GM12878 (cell line): ENCODE measurements around the gene TLL2. TPM values are rescaled to one million over a fixed set of nuclear protein-coding genes. Genes with fewer than 3 reads are reported as not detected.

Experiments
- ATAC-seq: fragments of 200-7000 bp; cut with Tn5 transposase; 3 replicates; pipeline ENCODE4 v1.9.1; 2020; ENCODE audit warnings: mild to moderate bottlenecking, moderate library complexity
- BruUV-seq: library from RNA; stranded (reverse); fragments of 400-500 nt; replicated peaks from 2 replicates; lab custom pipeline; 2021; lab: Mats Ljungman, UMichigan
- CTCF ChIA-PET: fragments of 300-600 bp; sonication (Branson Sonifier 250); formaldehyde crosslinking; extraction: SDS; loops from one replicate; lab custom pipeline; 2021; ENCODE audit warnings: inconsistent platforms; lab: Yijun Ruan, JAX
- POLR2A ChIA-PET: fragments of 350-600 bp; formaldehyde crosslinking; extraction: SDS; loops from one replicate; lab custom pipeline; 2021; ENCODE audit warnings: inconsistent platforms; lab: Charles Lee
- RAD21 ChIA-PET: fragments of 300-600 bp; sonication (Branson Sonifier 250); formaldehyde crosslinking; loops from one replicate; lab custom pipeline; 2023; ENCODE audit warnings: antibody characterized with exemption; ENCODE audit not compliant: unreplicated experiment; lab: Charles Lee
- SMC1A ChIA-PET: fragments of 300-600 bp; sonication (Branson Sonifier 250); formaldehyde crosslinking; loops from one replicate; lab custom pipeline; 2023; ENCODE audit not compliant: unreplicated experiment, uncharacterized antibody; lab: Charles Lee
- DNase-seq: peaks from one replicate; pipeline ENCODE4 v3.0.0-alpha.2; 2011; ENCODE audit warnings: low read depth, low spot score
- FAIRE-seq: peaks from 3 replicates; lab custom pipeline; 2011; peaks lifted over from hg19 to GRCh38; lab: Jason Lieb, UNC
- H2AFZ ChIP-seq: 2 replicates; pipeline ENCODE4 v1.6.0; 2011; ENCODE audit warnings: low read depth, low read length, control low read depth; ENCODE audit not compliant: control insufficient read depth
- H3K27ac ChIP-seq: 2 replicates; pipeline ENCODE4 v1.5.1; 2011; ENCODE audit warnings: control low read depth; ENCODE audit not compliant: control insufficient read depth, insufficient read depth
- H3K27me3 ChIP-seq, 2 experiments: replicated peaks in 1 of 2; 2 replicates each; pipeline versions ENCODE4 v1.6.0 to v1.6.1; 2011; ENCODE audit warnings: low read length in 1 of 2; ENCODE audit not compliant: control insufficient read depth in 2 of 2, insufficient read depth in 2 of 2
- H3K36me3 ChIP-seq, 2 experiments: 2 replicates each; pipeline ENCODE4 v1.5.1; 2011; ENCODE audit warnings: low read length in 1 of 2; ENCODE audit not compliant: control insufficient read depth in 2 of 2, insufficient read depth in 2 of 2
- H3K4me1 ChIP-seq: 2 replicates; pipeline ENCODE4 v1.6.1; 2011; ENCODE audit warnings: mild to moderate bottlenecking, low read length, moderate library complexity, mixed read lengths; ENCODE audit not compliant: control insufficient read depth, insufficient read depth
- H3K4me2 ChIP-seq: 2 replicates; pipeline ENCODE4 v1.6.0; 2011; ENCODE audit warnings: control low read depth; ENCODE audit not compliant: control insufficient read depth, insufficient read depth
- H3K4me3 ChIP-seq: fragments of 200-600 bp; sonication (generic); 2 replicates; pipeline ENCODE4 v1.5.1; 2016
- H3K79me2 ChIP-seq: 2 replicates; pipeline ENCODE4 v1.6.0; 2011; ENCODE audit warnings: low read length; ENCODE audit not compliant: control insufficient read depth, insufficient read depth
- H3K9ac ChIP-seq: 2 replicates; pipeline ENCODE4 v1.8.0; 2011; ENCODE audit warnings: low read length, control low read depth, mixed read lengths; ENCODE audit not compliant: control insufficient read depth, insufficient read depth
- H3K9me3 ChIP-seq: replicated peaks from 3 replicates; pipeline ENCODE4 v1.5.1; 2011; ENCODE audit warnings: mild to moderate bottlenecking, low read length; ENCODE audit not compliant: control insufficient read depth, insufficient read depth
- H4K20me1 ChIP-seq: 2 replicates; pipeline ENCODE4 v1.6.0; 2011; ENCODE audit not compliant: control insufficient read depth, insufficient read depth
- ATF3 ChIP-seq: IDR thresholded peaks from 2 replicates; pipeline ENCODE4 v1.6.1; 2011; ENCODE audit warnings: low read depth, mild to moderate bottlenecking, low read length, moderate library complexity, borderline replicate concordance; ENCODE audit errors: extremely low read depth
- E2F4 ChIP-seq: IDR thresholded peaks from 2 replicates; pipeline ENCODE4 v1.6.1; 2012; ENCODE audit warnings: low read depth, low read length, improper control_type of control experiment
- FOXM1 ChIP-seq: IDR thresholded peaks from 2 replicates; pipeline ENCODE4 v1.6.1; 2012; ENCODE audit warnings: low read depth, mild to moderate bottlenecking, inconsistent platforms, low read length, moderate library complexity
- IRF4 ChIP-seq: IDR thresholded peaks from 2 replicates; pipeline ENCODE4 v1.6.1; 2011; ENCODE audit warnings: low read depth, low read length
- PKNOX1 ChIP-seq: fragments of 450-650 bp; IDR thresholded peaks from 2 replicates; pipeline ENCODE4 v1.6.1; 2016; ENCODE audit warnings: mild to moderate bottlenecking
- POLR2AphosphoS5 ChIP-seq: IDR thresholded peaks from 2 replicates; pipeline ENCODE4 v1.6.1; 2011; ENCODE audit warnings: mild to moderate bottlenecking, low read length, inconsistent platforms
- RAD21 ChIP-seq: IDR thresholded peaks from 2 replicates; pipeline ENCODE4 v1.6.1; 2011; ENCODE audit warnings: mild to moderate bottlenecking, low read depth, low read length, moderate library complexity; ENCODE audit not compliant: insufficient read depth
- RCOR1 ChIP-seq: conservative IDR thresholded peaks from 2 replicates; pipeline ENCODE4 v1.6.1; 2012; ENCODE audit warnings: low read depth, low read length, improper control_type of control experiment
- RELA ChIP-seq: fragments of 450-650 bp; IDR thresholded peaks from 2 replicates; pipeline ENCODE4 v1.8.0; 2014; ENCODE audit warnings: borderline replicate concordance; ENCODE audit not compliant: partially characterized antibody
- WGBS: methylation state at CpG from one replicate; pipeline ENCODE4 v1.1.6; 2016; ENCODE audit warnings: low lambda C conversion rate; ENCODE audit not compliant: insufficient replicate concordance, insufficient coverage; ENCODE audit errors: missing lambda C conversion rate; 5-methylcytosine and 5-hydroxymethylcytosine counted together
- in situ Hi-C: fragments of 300-500 bp; cut with MboI; formaldehyde crosslinking; loops from 9 replicates; pipeline ENCODE4 v1.14.3; 2018; ENCODE audit warnings: mixed read lengths
- intact Hi-C: fragments of 100-400 bp; cut with micrococcal nuclease; formaldehyde crosslinking; loops from one replicate; pipeline ENCODE4 v1.14.2; 2022; ENCODE audit not compliant: unreplicated experiment
- polyA plus RNA-seq, 11 experiments: library from polyadenylated mRNA; depleted of rRNA in 4 of 11; unstranded in 6 of 11; stranded (reverse) in 5 of 11; fragments of >200 nt; fragmentation: Nextera tagmentation in 4 of 11; fragmentation: Illumina TruSeq in 1 of 11; extraction: Ambion mirVana in 4 of 11; extraction: Trizol in 1 of 11; gene quantifications; 1 replicate in 1 of 11; 2 replicates in 10 of 11; pipeline versions ENCODE4 v1.2.1 to v1.2.3, GENCODE V29; 2011 to 2016; ENCODE audit warnings: inconsistent platforms in 2 of 11, missing spikeins in 2 of 11, low read depth in 1 of 11
- total RNA-seq, 4 experiments: library from RNA; depleted of rRNA in 3 of 4; stranded (reverse); fragments of >200 nt in 3 of 4; fragmentation: Illumina TruSeq in 1 of 4; extraction: Trizol in 1 of 4; gene quantifications; 2 replicates each; pipeline versions ENCODE4 v1.2.1 to v1.2.3, GENCODE V29; 2013 to 2021
- TF ChIP-seq, protein P1 (sequence below): fragments of 450-650 bp; IDR thresholded peaks from 2 replicates; pipeline ENCODE4 v1.6.1; 2017; ENCODE audit warnings: mild to moderate bottlenecking, low read depth, inconsistent platforms; ENCODE audit not compliant: poor library complexity, severe bottlenecking

Gene TLL2
- total and polyA plus RNA-seq, 10 of the 15 experiments (the other 5 are each of a cell fraction or from before 2014, with no cell fraction given), result 0.02 to 2.1 (median 0.52) TPM

- intact Hi-C loops, result no loop called here
- ChIA-PET RAD21 (interaction anchor here (1.2 to 2.4 kb wide), 4 partner anchors 136 to 651 kb away, joined by 3 to 14 read pairs (median 4); partner anchors contain the start of gene TLL2), POLR2A (no interaction called here), SMC1A (interaction anchor here (0.6 to 2.6 kb wide), 11 partner anchors 9 to 536 kb away, joined by 3 to 14 read pairs (median 4); no protein-coding TSS in a partner anchor)
- FAIRE-seq (no peak), ATAC-seq (no peak; the same call in 2 of the 3 replicates)
- no peak overlapping the region for H3K9ac ChIP-seq
- H4K20me1 ChIP-seq, result no peaks in the 10 kb centered on the region
- no peaks in the 10 kb centered on the region for H3K9me3 ChIP-seq
- no peaks in the 10 kb centered on the region for H3K79me2 ChIP-seq
- BruUV-seq, result no TSS peak
- H3K4me3 ChIP-seq, result no peak overlapping the region
- H2AFZ ChIP-seq, result peak overlapping the region; percentile 91; the same call in 1 of the 2 replicates
- no peak overlapping the region for H3K27ac ChIP-seq
- no peaks in the 10 kb centered on the region; a peak in 1 of 4 replicates for H3K27me3 ChIP-seq
- no peak for TF ChIP-seq RCOR1
- no peak for TF ChIP-seq RELA
- no peak for TF ChIP-seq E2F4
- no peak for TF ChIP-seq FOXM1
- TF ChIP-seq PKNOX1, result no peak
- no peak for TF ChIP-seq ATF3
- no peak for TF ChIP-seq POLR2AphosphoS5
- TF ChIP-seq IRF4, result no peak
- no peak for TF ChIP-seq RAD21
- TF ChIP-seq, protein P1, sequence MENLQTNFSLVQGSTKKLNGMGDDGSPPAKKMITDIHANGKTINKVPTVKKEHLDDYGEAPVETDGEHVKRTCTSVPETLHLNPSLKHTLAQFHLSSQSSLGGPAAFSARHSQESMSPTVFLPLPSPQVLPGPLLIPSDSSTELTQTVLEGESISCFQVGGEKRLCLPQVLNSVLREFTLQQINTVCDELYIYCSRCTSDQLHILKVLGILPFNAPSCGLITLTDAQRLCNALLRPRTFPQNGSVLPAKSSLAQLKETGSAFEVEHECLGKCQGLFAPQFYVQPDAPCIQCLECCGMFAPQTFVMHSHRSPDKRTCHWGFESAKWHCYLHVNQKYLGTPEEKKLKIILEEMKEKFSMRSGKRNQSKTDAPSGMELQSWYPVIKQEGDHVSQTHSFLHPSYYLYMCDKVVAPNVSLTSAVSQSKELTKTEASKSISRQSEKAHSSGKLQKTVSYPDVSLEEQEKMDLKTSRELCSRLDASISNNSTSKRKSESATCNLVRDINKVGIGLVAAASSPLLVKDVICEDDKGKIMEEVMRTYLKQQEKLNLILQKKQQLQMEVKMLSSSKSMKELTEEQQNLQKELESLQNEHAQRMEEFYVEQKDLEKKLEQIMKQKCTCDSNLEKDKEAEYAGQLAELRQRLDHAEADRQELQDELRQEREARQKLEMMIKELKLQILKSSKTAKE, result no peak
- TF ChIP-seq, all 136 proteins: peak for 0
- DNase-seq, result no peak
- Histone ChIP-seq H3K36me3 (no peaks in the 10 kb centered on the region), H3K4me2 (peak overlapping the region; percentile 100), H3K4me1 (peaks cover 8% of the 10 kb centered on the region)
- in situ Hi-C loops, result no loop called here
- 22% methylated on average over 8 of the region's 9 CpGs for WGBS
- CTCF ChIA-PET, result interaction anchor here (0.6 to 8.1 kb wide), 30 partner anchors 8 to 840 kb away, joined by 3 to 64 read pairs (median 4); partner anchors contain the start of gene TLL2
Measured at GRCh38 chr10:96374639-96374984, 139.1 kb downstream of the TLL2 start.
